Endodermal cell (in vitro differentiated cells): Measurements from ENCODE around the gene PAQR8. TPM values are rescaled to one million over a fixed set of nuclear protein-coding genes. Genes with fewer than 3 reads are reported as not detected.

Experiments used
- DNase-seq: peaks from one replicate; pipeline ENCODE4 v3.0.0-alpha.2; 2017
- H3K27ac ChIP-seq: 2 replicates; pipeline ENCODE4 v1.5.1; 2013; ENCODE audit warnings: mild to moderate bottlenecking, low read depth, low read length, moderate library complexity
- H3K27me3 ChIP-seq: 2 replicates; pipeline ENCODE4 v1.6.1; 2013; ENCODE audit warnings: mild to moderate bottlenecking, low read length, moderate library complexity; ENCODE audit not compliant: insufficient read depth, control insufficient read depth, poor library complexity, severe bottlenecking
- H3K36me3 ChIP-seq: 2 replicates; pipeline ENCODE4 v1.7.0; 2013; ENCODE audit warnings: mild to moderate bottlenecking, low read length, moderate library complexity; ENCODE audit not compliant: control insufficient read depth, insufficient read depth
- H3K4me1 ChIP-seq: one replicate; pipeline ENCODE4 v1.7.0; 2013; ENCODE audit warnings: low read length; ENCODE audit not compliant: control insufficient read depth, insufficient read depth
- H3K4me3 ChIP-seq: 2 replicates; pipeline ENCODE4 v1.5.1; 2013; ENCODE audit warnings: mild to moderate bottlenecking, low read length, moderate library complexity
- H3K9ac ChIP-seq: 2 replicates; pipeline ENCODE4 v1.6.1; 2013; ENCODE audit warnings: mild to moderate bottlenecking, low read length, moderate library complexity; ENCODE audit not compliant: poor library complexity, severe bottlenecking; ENCODE audit errors: extremely low read depth
- H3K9me3 ChIP-seq: 2 replicates; pipeline ENCODE4 v1.6.1; 2013; ENCODE audit warnings: mild to moderate bottlenecking, low read length, moderate library complexity; ENCODE audit not compliant: control insufficient read depth
- H3K27ac Mint-ChIP-seq: 2 replicates; pipeline ENCODE4 v1.8.0; 2020; ENCODE audit warnings: mixed read lengths
- H3K27me3 Mint-ChIP-seq: 2 replicates; pipeline ENCODE4 v1.8.0; 2021; ENCODE audit warnings: mild to moderate bottlenecking, mixed read lengths; ENCODE audit not compliant: insufficient read depth
- H3K36me3 Mint-ChIP-seq: 2 replicates; pipeline ENCODE4 v1.8.0; 2020; ENCODE audit warnings: low read depth, mixed read lengths
- H3K4me1 Mint-ChIP-seq: 2 replicates; pipeline ENCODE4 v1.8.0; 2020; ENCODE audit warnings: mixed read lengths
- H3K4me3 Mint-ChIP-seq: 2 replicates; pipeline ENCODE4 v1.8.0; 2020; ENCODE audit warnings: mild to moderate bottlenecking, moderate library complexity, mixed read lengths
- H3K9me3 Mint-ChIP-seq: 2 replicates; pipeline ENCODE4 v1.8.0; 2020; ENCODE audit warnings: mild to moderate bottlenecking, mixed read lengths
- CTCF ChIP-seq: fragments of 200-600 bp; sonication (generic); conservative IDR thresholded peaks from 2 replicates; pipeline ENCODE4 v1.5.0; 2021; ENCODE audit warnings: antibody characterized with exemption, mild to moderate bottlenecking
- WGBS, 2 experiments: methylation state at CpG; one replicate each; pipeline versions ENCODE4 v1.1.5 to v1.1.7; 2013; ENCODE audit warnings: missing lambda C conversion rate in 2 of 2, mixed read lengths in 1 of 2; ENCODE audit not compliant: insufficient coverage in 1 of 2, insufficient read length in 1 of 2; 5-methylcytosine and 5-hydroxymethylcytosine counted together
- total RNA-seq, 2 donors: library from RNA; stranded (reverse); fragmentation: NEBNext Ultra II Directional in 1 of 2; extraction: Animal tissue kit (Norgen Biotek cat#: 25700) in 1 of 2; gene quantifications; 2 replicates in 1 of 2; 3 replicates in 1 of 2; pipeline ENCODE4 v1.2.1, GENCODE V29; 2021

The PAQR8 gene
- total RNA-seq, 2 donors from 2014 or later = 5.9 to 6.7 TPM

- no peak for TF ChIP-seq CTCF
- Mint-ChIP-seq H3K27ac (no peak overlapping the region), H3K4me3 (no peak overlapping the region), H3K4me1 (peaks cover 20% of the 10 kb centered on the region), H3K36me3 (peaks cover 3% of the 10 kb centered on the region), H3K9me3 (no peaks in the 10 kb centered on the region), H3K27me3 (peaks cover 33% of the 10 kb centered on the region)
- no peak for DNase-seq
- no peaks in the 10 kb centered on the region for H3K4me1 ChIP-seq
- no peaks in the 10 kb centered on the region for H3K36me3 ChIP-seq
- H3K9me3 ChIP-seq = no peaks in the 10 kb centered on the region
- no peak overlapping the region for H3K9ac ChIP-seq
- H3K4me3 ChIP-seq = no peak overlapping the region
- 82 to 95% methylated on average over 4 to 5 of the region's 5 CpGs for WGBS, 2 experiments
- H3K27me3 ChIP-seq = peaks cover 43% of the 10 kb centered on the region
- no peak overlapping the region for H3K27ac ChIP-seq
Measured at GRCh38 chr6:52364480-52365166, 2.7 kb downstream of the PAQR8 start.

- Mint-ChIP-seq H3K4me3 (no peak overlapping the region), H3K27me3 (peaks cover 33% of the 10 kb centered on the region), H3K9me3 (no peaks in the 10 kb centered on the region), H3K36me3 (peaks cover 3% of the 10 kb centered on the region), H3K27ac (no peak overlapping the region), H3K4me1 (peaks cover 20% of the 10 kb centered on the region)
- no peak for DNase-seq
- Histone ChIP-seq H3K4me1 (no peaks in the 10 kb centered on the region), H3K9ac (no peak overlapping the region), H3K27ac (no peak overlapping the region), H3K27me3 (peaks cover 38% of the 10 kb centered on the region), H3K4me3 (no peak overlapping the region), H3K9me3 (no peaks in the 10 kb centered on the region), H3K36me3 (no peaks in the 10 kb centered on the region)
- no peak for TF ChIP-seq CTCF
- WGBS, 2 experiments = 94 to 100% methylated on average over 3 to 4 of the region's 4 CpGs
Measured at GRCh38 chr6:52365317-52365716, 3.4 kb downstream of the PAQR8 start.

GRCh38 chr6:52365866-52366540, 4.1 kb downstream of the PAQR8 start:
- 85% methylated on average over 3 of the region's 3 CpGs; no CpG with 5 or more reads in 1 of the 2 experiments for WGBS, 2 experiments
- no peak for TF ChIP-seq CTCF
- Mint-ChIP-seq H3K4me1 (peaks cover 20% of the 10 kb centered on the region), H3K9me3 (no peaks in the 10 kb centered on the region), H3K4me3 (no peak overlapping the region), H3K27me3 (peaks cover 28% of the 10 kb centered on the region), H3K27ac (no peak overlapping the region), H3K36me3 (peaks cover 3% of the 10 kb centered on the region)
- Histone ChIP-seq H3K4me3 (no peak overlapping the region), H3K27me3 (peaks cover 31% of the 10 kb centered on the region), H3K9me3 (no peaks in the 10 kb centered on the region), H3K36me3 (no peaks in the 10 kb centered on the region), H3K9ac (no peak overlapping the region), H3K4me1 (no peaks in the 10 kb centered on the region), H3K27ac (no peak overlapping the region)
- DNase-seq = no peak
